Inflammatory macrophage treated with lipopolysaccharide for 4 hours (primary cell): ENCODE measurements around the gene SEMA6B.
"Not testable (repeated sequence)": the region's sequence is repeated elsewhere in the genome, so short reads cannot be mapped to it uniquely, and the experiment has no call there.

ENCODE experiments used
- DNase-seq: peaks from one replicate; pipeline ENCODE4 v3.0.0-alpha.2; 2020

SEMA6B gene, protein sequence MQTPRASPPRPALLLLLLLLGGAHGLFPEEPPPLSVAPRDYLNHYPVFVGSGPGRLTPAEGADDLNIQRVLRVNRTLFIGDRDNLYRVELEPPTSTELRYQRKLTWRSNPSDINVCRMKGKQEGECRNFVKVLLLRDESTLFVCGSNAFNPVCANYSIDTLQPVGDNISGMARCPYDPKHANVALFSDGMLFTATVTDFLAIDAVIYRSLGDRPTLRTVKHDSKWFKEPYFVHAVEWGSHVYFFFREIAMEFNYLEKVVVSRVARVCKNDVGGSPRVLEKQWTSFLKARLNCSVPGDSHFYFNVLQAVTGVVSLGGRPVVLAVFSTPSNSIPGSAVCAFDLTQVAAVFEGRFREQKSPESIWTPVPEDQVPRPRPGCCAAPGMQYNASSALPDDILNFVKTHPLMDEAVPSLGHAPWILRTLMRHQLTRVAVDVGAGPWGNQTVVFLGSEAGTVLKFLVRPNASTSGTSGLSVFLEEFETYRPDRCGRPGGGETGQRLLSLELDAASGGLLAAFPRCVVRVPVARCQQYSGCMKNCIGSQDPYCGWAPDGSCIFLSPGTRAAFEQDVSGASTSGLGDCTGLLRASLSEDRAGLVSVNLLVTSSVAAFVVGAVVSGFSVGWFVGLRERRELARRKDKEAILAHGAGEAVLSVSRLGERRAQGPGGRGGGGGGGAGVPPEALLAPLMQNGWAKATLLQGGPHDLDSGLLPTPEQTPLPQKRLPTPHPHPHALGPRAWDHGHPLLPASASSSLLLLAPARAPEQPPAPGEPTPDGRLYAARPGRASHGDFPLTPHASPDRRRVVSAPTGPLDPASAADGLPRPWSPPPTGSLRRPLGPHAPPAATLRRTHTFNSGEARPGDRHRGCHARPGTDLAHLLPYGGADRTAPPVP

DNA sequence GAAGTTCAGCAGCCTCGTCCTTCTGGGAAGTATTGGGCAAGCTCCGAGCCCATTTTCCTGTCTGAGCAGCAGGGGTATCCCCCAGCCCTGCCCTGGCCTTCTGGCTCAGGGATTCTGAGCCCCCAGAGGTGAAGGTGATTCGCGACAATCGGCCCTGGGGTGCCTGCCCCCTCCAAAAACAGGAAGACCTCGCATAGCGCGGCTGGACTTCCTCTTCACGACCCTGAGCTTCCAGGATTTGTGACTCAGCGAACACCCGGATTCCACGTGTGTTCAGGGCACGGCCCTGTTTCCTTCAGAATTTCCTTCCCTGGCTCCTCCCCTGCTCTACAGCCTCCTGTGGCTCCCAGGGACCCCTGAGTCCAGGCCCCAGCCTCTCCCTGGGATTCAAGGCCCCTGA is at the start of gene SEMA6B:
SEMA6B (minus strand) TSS at position 116 of the 400 bp plus-strand sequence. CDS start 1,227 bp downstream, outside the sequence.
- peak; percentile 83 for DNase-seq

DNA sequence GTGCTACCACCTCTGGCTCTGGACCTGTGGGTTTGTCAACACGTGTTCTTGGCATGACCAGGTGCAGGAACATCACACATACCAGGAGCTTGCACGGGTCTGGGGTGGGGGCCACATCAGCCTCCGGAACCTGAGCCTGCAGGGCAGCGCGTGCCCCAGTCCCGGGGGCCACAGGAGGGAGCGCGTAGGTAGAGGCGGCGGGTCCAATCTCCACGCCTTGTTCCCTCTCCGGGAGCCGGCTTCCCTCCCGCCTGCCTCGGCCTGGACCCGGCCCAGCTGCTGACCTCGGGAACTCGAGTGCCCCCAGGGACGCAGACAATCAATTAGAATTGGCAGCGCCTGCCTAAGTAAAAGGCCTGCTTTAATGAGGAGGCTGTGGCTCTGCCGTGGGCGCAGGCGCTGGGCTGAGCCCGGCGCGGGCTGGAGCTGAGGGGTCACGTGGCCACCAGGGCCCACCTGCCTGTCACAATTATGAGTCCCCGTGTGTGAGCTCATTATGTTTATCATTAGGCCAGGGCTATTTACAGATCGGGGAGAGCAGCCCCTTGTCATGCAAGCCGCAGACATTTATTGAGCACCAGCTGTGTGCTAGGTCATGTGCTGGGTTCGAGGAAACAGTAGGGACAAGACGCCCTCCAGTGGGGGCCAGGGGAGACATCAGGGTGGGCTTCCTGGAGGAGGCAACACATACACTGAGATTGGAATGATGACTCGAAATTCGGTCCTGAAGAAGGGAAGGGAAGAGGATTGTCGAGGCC is 47.6 kb upstream of the SEMA6B start:
- DNase-seq, result no peak

DNA sequence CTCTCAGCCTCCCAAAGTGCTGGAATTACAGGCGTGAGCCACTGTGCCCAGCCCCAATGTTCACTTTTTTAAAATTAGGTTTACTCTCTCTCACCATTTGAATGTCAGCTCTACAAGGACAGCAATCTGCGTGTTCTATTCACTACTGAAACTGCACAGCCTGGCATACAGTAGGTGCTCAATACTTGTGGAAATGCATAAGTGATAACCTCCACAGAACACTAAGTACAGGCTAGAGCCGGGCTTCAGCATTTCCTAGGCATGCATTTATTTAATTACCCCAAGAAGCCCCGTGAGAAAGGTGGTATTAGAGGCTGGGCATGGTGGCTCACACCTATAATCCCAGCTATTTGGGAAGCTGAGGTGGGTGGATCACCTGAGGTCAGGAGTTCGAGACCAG is 46.7 kb upstream of the SEMA6B start:
- no peak for DNase-seq

DNA sequence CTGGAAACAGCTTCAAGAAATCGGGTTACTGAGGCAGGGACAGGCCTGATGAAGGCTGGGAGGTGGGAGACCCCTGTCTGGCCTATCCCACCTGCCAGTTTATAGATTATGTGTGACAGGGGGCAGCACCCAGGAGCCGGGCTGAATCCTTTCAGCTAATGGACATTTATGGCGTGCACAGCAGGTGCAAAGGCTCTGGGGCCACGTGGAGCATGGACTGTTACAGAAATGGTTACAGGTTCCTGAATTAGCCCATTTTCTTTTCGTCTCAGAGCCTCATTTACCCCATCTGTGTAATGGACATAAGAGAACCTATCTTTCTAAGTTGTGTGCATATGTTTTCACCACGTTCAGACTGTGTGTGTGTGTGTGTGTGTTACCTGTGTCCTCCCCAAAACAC is 45.4 kb upstream of the SEMA6B start:
- no peak for DNase-seq

DNA sequence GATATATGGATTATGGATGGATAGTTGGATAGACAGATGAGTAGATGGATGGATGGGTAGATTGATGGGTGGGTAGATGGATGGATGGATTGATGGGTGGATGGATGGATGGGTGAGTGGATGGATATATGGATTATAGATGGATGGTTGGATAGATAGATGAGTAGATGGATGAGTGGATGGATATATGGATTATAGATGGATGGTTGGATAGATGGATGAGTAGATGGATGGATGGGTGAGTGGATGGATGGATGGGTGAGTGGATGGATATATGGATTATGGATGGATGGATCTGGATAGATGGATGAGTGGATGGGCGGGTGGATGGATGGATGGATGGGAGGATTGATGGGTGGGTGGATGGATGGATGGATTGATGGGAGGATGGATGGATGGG is 43.4 kb upstream of the SEMA6B start:
- DNase-seq, result no peak

DNA sequence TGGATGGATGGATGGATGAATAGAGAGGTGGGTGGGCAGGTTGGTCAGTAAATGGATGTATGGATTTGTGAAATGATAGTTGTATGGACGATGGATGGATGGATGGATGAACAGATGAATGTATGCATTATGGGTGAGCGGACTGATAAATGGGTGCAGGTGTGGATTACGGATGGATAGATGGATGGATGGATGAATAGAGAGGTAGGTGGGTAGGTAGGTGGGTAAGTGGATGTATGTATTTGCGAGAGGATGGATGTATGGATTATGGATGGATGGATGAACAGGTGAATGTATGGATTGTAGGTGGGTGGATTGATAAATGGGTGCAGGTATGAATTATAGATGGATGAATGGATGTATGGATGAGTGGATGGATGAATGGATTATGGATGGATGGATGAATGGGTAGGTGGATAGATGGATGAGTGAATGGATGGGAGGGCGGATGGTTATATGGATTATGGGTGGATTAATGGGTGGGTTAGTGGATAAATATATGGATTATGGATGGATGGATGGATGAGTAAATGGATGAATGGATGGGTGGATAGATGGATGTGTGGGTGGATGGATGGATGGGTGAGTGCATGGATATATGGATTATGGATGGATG is 42.8 kb upstream of the SEMA6B start:
- DNase-seq, result no peak

DNA sequence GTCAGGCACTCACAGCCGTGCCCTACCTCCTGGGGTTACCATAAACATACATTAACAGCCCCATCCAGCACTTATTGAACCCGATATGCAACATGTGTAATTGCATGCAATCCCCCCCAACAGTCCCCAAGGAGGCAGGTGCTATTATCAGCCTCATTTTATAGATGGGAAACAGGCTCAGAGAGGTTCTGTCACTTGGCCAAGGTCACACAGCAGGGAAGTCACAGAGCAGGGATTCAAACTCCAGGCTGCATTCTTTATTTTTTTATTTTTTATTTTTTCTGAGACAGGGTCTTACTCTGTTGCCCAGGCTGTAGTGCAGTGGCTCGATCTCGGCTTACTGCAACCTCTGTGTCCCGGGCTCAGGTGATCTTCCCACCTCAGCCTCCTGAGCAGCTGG is 41.4 kb upstream of the SEMA6B start:
- DNase-seq, result no peak

DNA sequence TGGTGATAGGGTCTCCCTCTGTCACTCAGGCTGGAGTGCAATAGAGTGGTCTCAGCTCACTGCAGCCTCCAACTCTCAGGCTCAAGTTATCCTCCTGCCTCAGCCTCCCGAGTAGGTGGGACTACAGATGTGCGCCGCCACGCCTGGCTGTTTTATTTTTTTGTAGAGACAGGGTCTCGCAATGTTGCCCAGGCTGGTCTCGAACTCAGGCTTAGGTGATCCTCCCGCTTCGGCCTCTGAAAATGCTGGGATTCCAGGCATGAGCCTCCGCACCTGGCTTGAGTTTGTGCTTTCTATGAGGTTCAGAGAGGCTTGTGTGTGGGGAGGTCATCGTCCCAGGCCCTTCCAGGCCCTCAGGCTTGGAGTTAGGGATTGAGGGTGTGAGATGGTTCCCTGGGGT is 40.6 kb upstream of the SEMA6B start:
- no peak for DNase-seq

DNA sequence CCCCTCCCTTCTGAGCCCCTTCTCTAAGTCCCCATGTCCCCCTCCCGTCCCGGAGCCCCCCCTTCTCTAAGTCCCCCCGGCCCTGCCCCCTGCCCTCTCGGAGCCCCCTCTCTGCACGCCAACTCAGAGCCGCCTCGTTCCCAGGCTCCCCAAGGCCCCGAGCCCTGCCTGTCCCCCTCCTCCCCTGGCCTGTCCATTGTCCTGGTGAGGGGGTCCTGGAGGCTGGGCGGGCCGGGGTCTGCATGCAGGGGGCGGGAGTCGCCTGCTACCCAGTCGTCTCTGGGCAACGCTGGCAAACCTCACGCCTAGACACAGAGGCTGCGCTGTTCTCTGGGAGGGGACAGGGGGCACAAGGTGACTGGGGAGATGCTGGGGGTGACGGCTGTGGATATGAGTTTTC is 39.2 kb upstream of the SEMA6B start:
- DNase-seq, result no peak

DNA sequence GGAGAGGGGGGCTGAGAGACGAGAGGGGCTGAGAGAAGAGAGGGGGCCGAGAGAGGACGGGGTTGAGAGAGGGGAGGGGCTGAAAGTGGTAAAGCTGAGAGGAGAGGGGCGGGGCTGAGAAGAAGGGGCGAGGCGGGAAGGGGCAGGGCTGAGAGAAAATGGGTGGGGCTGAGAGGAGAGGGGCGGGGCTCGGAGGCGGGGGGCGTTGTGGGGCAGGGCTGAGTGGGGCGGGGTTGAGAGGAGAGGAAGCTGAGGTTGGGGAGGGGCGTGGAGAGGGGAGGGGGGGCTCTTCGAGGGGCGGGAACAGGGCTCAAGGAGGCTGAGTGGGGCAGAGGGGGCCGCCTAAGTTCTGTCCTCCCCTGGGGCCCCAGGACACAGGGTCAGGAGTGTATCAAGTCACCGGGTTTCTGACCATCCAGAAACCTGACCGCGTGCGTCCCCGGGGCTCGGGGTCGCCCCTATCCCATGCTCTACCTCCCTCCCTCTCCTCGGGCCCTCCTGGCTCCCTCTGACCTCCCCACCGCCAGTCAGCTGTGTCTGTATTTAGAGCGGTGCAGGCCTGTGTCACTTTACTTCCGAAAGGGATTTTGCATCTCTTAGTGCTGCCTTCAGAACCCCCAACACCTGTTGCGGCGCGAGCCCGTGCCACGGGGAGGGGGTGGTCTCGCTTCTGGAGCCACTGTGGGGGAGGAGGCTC is 38.6 kb upstream of the SEMA6B start:
- peak; percentile 39 for DNase-seq

DNA sequence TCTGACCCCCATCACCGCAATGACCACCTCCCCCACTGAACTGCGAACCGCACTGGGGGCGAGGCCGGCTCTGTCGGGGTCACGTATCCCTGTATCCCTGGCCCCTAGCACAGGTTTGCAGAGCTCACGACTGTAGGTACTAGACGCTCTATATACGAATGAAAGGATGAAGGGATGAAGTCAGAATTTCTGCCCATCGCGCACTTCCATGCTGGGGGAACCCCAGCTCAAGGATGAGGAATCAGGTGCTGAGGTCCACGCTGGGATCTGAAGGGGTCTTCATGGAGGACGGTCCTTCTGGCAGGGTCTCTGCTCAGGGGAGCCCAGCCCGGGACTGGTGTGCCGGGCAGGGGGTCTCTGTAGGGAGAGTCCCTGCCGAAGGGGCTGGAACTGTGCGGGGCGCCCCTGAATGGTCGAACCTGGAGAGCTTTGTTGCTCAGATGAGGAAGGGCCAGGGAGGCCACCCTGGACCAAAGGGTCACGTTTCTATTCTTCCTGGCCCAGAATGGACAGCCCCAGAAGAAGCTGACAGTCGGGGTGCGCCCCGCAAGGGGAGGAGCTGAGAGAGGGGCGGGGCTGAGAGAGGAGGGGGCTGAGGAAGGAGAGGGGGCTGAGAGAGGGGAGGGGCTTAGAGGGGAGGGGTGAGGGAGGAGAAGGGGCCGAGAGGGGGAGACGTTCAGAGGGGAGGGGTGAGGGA is 37.9 kb upstream of the SEMA6B start:
- DNase-seq, result no peak

DNA sequence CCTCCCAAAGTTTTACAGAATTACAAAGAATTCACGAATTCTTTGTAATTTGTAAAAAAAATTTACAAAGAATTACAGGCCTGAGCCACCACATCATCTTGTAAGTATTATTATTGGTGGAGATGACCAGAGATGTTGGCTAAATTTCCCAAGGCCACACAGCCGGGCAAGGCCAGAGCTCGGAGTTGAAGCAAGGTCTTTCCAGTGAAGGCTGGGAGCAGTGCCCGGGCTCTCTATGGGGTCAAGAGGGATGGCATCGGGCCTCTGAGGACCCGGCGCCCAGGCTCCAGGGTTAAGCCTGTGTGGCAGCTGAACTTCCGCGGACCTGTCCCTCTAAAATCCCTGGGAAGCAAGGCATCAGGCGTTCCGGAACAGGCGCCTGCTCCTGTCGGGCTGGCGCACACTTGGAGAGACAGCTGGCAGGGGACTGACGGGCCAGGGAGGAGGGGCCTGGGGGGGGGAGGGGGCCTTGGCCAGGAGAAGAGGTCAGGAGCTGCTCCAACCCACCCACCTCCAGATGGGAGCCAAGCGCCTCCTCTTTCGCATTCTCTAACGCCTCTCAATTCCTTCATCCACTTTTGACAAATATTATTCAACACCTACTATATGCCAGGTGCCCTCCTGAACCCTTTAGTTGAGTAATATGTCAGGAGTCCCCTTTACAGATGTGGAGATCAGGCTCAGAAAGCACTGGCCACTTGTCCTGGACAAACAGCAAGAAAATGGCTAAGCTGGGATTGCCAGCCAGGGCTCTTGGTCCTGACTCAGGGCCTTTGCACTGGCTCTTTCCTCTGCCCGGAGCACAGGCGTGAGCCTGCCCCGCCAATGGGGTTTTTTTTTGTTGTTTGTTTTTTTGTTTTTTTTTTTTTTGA is 36.8 kb upstream of the SEMA6B start:
- no peak for DNase-seq

DNA sequence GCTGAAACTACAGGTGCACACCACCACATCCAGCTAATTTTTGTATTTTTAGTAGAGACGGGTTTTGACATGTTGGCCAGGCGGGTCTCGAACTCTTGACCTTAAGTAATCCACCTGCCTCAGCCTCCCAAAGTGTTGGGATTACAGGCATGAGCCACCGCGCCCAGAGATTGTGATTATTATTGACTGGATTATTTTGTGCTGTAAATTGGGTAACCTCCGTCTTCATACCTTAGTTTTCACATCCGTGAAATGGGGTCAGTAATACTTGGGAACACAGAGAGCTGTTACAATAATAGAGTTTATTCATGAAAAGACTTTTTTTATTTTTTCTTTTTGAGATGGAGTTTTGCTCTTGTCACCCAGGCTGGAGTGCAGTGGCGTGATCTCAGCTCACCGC is 35.7 kb upstream of the SEMA6B start:
- DNase-seq, result not testable (repeated sequence)

DNA sequence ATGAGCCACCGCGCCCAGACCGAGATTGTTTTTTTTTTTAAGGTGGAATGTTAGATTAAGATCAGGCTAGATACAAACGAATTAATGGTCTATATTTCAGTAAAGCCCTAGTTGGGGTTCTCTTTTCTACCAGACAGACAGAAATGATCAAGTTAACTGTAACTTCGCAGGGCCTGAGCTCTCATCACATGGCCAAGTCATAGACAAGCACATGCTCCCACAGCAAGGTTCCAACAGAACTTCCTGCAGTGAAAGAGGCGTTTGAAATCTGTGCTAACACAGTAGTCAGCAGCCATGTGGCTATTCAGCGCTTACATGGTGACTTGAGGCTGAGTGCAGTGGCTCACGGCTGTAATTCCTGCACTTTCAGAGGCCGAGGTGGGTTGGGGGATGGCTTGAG is 34.7 kb upstream of the SEMA6B start:
- DNase-seq, result peak; percentile 68

DNA sequence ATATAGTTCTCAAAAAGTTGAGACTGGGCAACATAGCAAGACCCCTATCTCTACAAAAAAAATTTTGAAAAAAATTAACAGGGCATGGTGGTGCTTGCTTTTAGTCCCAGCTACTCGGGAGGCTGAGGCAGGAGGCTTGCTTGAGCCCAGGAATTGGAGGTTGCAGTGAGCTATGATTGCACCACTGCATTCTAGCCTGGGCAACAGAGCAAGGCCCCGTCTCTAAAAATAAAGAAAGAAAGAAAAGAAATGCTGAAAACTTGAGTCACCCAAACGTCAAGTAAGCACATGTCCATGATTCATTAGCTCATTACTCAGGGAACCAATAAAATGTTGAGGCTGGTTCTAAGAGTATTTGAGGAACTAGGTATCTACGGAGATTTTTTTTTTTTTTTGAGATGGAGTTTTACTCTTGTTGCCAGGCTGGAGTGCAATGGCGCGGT is 33.9 kb upstream of the SEMA6B start:
- peak; percentile 97 for DNase-seq

DNA sequence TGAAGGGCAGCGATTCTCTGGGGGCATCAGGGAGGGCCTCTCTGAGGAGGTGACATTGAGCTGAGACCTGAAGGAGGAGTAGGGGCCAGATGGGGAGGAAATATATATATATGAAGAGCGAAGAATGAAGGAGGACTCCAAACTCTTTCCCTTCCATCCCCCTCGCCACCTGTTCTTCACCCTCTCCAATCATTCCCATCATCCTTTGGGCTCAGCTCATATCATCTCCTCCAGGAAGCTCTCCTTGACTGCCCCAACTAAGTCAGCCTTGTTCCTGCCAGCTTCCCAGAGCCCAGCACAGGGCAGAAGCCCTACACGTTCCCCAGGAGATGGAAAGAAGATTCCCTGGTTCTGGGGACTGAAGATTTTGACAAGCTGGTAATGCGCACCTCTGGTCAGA is 33.0 kb upstream of the SEMA6B start:
- DNase-seq, result no peak

DNA sequence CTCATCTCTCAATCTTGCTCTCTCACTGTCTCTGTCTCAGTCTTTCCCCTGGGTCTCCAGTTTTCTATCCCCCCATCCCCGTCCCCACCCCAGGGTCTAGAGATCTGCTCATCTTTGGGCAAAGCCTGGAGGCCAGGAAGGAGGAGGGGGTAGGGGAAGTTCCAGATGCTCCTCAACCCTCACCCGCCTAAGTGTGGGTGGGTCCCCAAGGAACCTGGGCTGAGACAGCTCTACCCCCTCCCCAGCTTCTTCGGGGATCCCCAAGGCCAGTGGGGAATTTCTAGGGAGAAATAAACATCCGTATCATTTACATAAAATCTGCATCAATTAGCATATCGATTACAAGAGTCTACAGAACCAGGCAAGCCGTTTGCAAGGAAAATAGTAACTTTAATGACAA is 31.8 kb upstream of the SEMA6B start:
- DNase-seq, result peak; percentile 24

DNA sequence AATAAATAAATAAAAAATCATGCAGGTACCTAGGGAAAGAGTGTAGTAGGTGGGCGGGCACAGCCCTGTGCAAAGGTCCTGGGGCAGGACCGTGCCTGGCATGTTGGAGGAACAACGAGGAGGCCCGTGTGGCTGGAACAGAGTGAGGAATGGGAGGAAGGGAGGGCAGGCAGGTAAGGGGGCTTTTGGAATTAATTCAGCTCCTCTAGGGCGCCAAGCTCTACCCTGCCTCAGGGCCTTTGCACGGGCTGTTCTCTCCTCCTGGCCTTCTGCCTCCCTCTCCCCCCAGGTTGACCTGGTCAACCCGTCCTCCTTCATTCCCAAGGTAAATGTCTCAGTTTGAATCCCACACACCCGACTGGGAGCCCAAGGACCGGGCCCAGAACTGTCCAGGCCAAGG is 31.1 kb upstream of the SEMA6B start:
- no peak for DNase-seq

DNA sequence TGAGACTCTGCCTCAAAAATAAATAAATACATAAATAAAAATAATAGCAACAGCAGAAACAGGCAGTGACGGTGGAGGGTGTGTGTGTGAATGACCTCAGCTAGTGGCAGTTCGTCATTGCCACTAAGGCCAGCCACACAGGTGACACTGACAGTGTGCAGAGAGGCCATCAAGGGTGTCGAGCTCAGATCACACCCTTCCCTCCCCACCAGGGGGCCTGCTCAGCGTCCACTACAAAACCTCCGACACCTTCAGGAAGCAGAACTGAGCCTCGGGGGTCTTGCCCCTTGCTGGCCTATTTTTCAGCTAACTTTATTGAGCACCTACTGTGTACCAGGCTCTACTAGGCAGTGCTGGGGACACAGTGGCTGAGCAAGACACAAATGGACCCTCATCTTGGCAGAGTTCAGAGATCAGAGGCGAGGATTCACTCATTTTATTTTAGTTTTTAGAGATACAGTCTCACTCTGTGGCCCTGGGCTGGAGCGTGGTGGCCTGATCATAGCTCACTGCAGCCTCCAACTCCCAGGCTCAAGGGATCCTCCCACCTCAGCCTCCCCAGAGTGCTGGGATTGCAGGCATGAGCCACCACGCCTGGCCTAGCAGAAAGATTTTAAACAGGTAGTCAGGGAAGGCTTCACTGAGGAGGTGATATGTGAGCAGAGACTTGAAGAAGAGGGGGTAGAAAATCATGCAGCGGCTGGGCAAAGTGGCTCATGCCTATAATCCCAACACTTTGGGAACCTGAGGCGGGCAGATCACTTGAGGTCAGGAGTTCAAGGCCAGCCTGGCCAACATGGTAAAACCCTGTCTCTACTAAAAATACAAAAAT is 30.3 kb upstream of the SEMA6B start:
- peak; percentile 48 for DNase-seq
